H1 (cell line): ENCODE measurements around the gene NEBL. TPM values are rescaled to one million over a fixed set of nuclear protein-coding genes. Genes with fewer than 3 reads are reported as not detected.

Experiments used
- CBX5 ChIP-seq: fragments of 300-800, 300-1000 bp; sonication (generic); IDR thresholded peaks from 2 replicates; pipeline ENCODE4 v1.7.1; 2016; ENCODE audit warnings: antibody characterized with exemption, low read length, low read depth
- CHD7 ChIP-seq: fragments of 300-600 bp; sonication (generic); IDR thresholded peaks from 2 replicates; pipeline ENCODE4 v1.7.1; 2012; ENCODE audit warnings: low read length, moderate library complexity, mild to moderate bottlenecking, inconsistent platforms; ENCODE audit not compliant: insufficient replicate concordance
- polyA plus RNA-seq, 7 experiments: library from polyadenylated mRNA; depleted of rRNA in 3 of 7; stranded (reverse) in 5 of 7; unstranded in 2 of 7; fragments of >200 nt in 5 of 7; fragments of 200-250 nt in 2 of 7; gene quantifications; 1 replicate in 5 of 7; 2 replicates in 1 of 7; 4 replicates in 1 of 7; pipeline versions ENCODE4 v1.2.1 to v1.2.3, GENCODE V29; 2011 to 2013; ENCODE audit warnings: missing spikeins in 2 of 7, mixed read lengths in 2 of 7
- total RNA-seq: library from RNA; stranded (reverse); fragmentation: NEBNext Ultra II Directional; extraction: Animal tissue kit (Norgen Biotek cat#: 25700); gene quantifications from 2 replicates; pipeline ENCODE4 v1.2.1, GENCODE V29; 2021

The NEBL gene
- total and polyA plus RNA-seq, 2 of the 8 experiments (the other 6 are each of a cell fraction or from before 2014, with no cell fraction given) = 7.5 to 10.5 TPM

- no peak for TF ChIP-seq CHD7
- no peak for TF ChIP-seq CBX5
- TF ChIP-seq, all 59 proteins: peak for 0
Measured at GRCh38 chr10:20748551-20748950, 148.6 kb downstream of the NEBL start (continued).
